K562 (cell line): ENCODE data around the gene EEA1. TPM values are rescaled to one million over a fixed set of nuclear protein-coding genes. Genes with fewer than 3 reads are reported as not detected.

Experiments used
- ATAC-seq: fragments of 200-7000 bp; cut with Tn5 transposase; 3 replicates; pipeline ENCODE4 v1.9.1; 2020; ENCODE audit warnings: moderate library complexity
- BruUV-seq: library from RNA; stranded (reverse); fragments of 400-500 nt; replicated peaks from 2 replicates; lab custom pipeline; 2021; lab: Mats Ljungman, UMichigan
- CTCF ChIA-PET: fragments of 300-600 bp; formaldehyde crosslinking; extraction: SDS; loops from one replicate; lab custom pipeline; 2021; ENCODE audit warnings: low intra/inter-chr PET ratio; lab: Yijun Ruan, JAX
- POLR2A ChIA-PET: fragments of 300-600, 350-650 bp; sonication (Branson Sonifier 250); formaldehyde crosslinking; extraction: SDS; loops from one replicate; lab custom pipeline; 2021; ENCODE audit warnings: antibody characterized with exemption, inconsistent platforms; lab: Yijun Ruan, JAX
- DNase-seq, 4 experiments: peaks; one replicate each; pipeline versions ENCODE4 v3.0.0 to v3.0.0-alpha.2; 2011 to 2018; ENCODE audit warnings: low spot score in 3 of 4, mixed read lengths in 3 of 4; ENCODE audit errors: extremely low read depth in 1 of 4
- FAIRE-seq: peaks from 2 replicates; lab custom pipeline; 2011; peaks lifted over from hg19 to GRCh38; lab: Jason Lieb, UNC
- H2AFZ ChIP-seq: 2 replicates; pipeline ENCODE4 v1.6.0; 2011; ENCODE audit warnings: low read depth, low read length, control low read depth, inconsistent platforms
- H3K27ac ChIP-seq: fragments of 200-600 bp; 3 replicates; pipeline ENCODE4 v1.8.0; 2011; ENCODE audit warnings: low read depth, mild to moderate bottlenecking, control low read depth, inconsistent platforms, low read length, moderate library complexity, mixed read lengths; ENCODE audit errors: extremely low read depth
- H3K27me3 ChIP-seq, 2 experiments: fragments of 300-600 bp in 1 of 2; 2 replicates in 1 of 2; 3 replicates in 1 of 2; pipeline versions ENCODE4 v1.6.0 to v1.8.0; 2011; ENCODE audit warnings: inconsistent platforms in 2 of 2, low read length in 2 of 2, mild to moderate bottlenecking in 1 of 2, mixed read lengths in 1 of 2, moderate library complexity in 1 of 2; ENCODE audit not compliant: control insufficient read depth in 2 of 2, insufficient read depth in 2 of 2
- H3K36me3 ChIP-seq: fragments of 300-600 bp; 3 replicates; pipeline ENCODE4 v1.8.0; 2011; ENCODE audit warnings: mild to moderate bottlenecking, low read length, inconsistent platforms; ENCODE audit not compliant: control insufficient read depth, insufficient read depth
- H3K4me1 ChIP-seq, 2 experiments: fragments of 200-600 bp in 1 of 2; replicated peaks in 1 of 2; 2 replicates in 1 of 2; 3 replicates in 1 of 2; pipeline versions ENCODE4 v1.5.1 to v1.8.0; 2011; ENCODE audit warnings: inconsistent platforms in 2 of 2, low read length in 2 of 2, mild to moderate bottlenecking in 1 of 2, mixed read lengths in 1 of 2, moderate library complexity in 1 of 2; ENCODE audit not compliant: control insufficient read depth in 2 of 2, insufficient read depth in 2 of 2
- H3K4me2 ChIP-seq: 2 replicates; pipeline ENCODE4 v1.6.1; 2011; ENCODE audit warnings: low read length, control low read depth, inconsistent platforms, mixed read lengths; ENCODE audit not compliant: insufficient read depth
- H3K4me3 ChIP-seq: fragments of 200-600 bp; sonication (generic), shearing (Covaris generic); 2 replicates; pipeline ENCODE4 v1.5.1; 2016; ENCODE audit warnings: control low read depth, inconsistent platforms
- H3K79me2 ChIP-seq: fragments of 200-600 bp; 3 replicates; pipeline ENCODE4 v1.8.0; 2011; ENCODE audit warnings: low read length, inconsistent platforms; ENCODE audit not compliant: control insufficient read depth, insufficient read depth
- H3K9ac ChIP-seq, 2 experiments: 2 replicates each; pipeline versions ENCODE4 v1.6.0 to v1.6.1; 2011; ENCODE audit warnings: low read depth in 2 of 2, low read length in 2 of 2, control low read depth in 1 of 2, inconsistent platforms in 1 of 2, mild to moderate bottlenecking in 1 of 2, mixed read lengths in 1 of 2; ENCODE audit not compliant: insufficient read depth in 1 of 2
- H3K9me1 ChIP-seq: one replicate; pipeline ENCODE4 v1.6.0; 2011; ENCODE audit warnings: inconsistent platforms, mild to moderate bottlenecking, low read length, moderate library complexity; ENCODE audit not compliant: control insufficient read depth, insufficient read depth
- H3K9me3 ChIP-seq: replicated peaks from 2 replicates; pipeline ENCODE4 v1.5.1; 2011; ENCODE audit warnings: low read depth, low read length, inconsistent platforms; ENCODE audit not compliant: control insufficient read depth, insufficient read depth
- H4K20me1 ChIP-seq: replicated peaks from 2 replicates; pipeline ENCODE4 v1.6.1; 2011; ENCODE audit warnings: low read length, inconsistent platforms, mixed read lengths; ENCODE audit not compliant: control insufficient read depth, insufficient read depth
- CCAR2 ChIP-seq: fragments of 200-400 bp; formaldehyde crosslinking; IDR thresholded peaks from 2 replicates; pipeline ENCODE4 v1.6.1; 2017; ENCODE audit warnings: mild to moderate bottlenecking, low read depth, low read length
- CREBBP ChIP-seq: IDR thresholded peaks from one replicate; pipeline ENCODE4 v1.6.1; 2012; ENCODE audit warnings: low read depth, mild to moderate bottlenecking, control low read depth, inconsistent platforms, low read length
- ELK3 ChIP-seq: fragments of 450-650 bp; formaldehyde crosslinking; IDR thresholded peaks from 2 replicates; pipeline ENCODE4 v1.4.0; 2020; ENCODE audit warnings: mild to moderate bottlenecking
- ERF ChIP-seq: fragments of 450-650 bp; formaldehyde crosslinking; IDR thresholded peaks from 2 replicates; pipeline ENCODE4 v1.4.0; 2020; ENCODE audit warnings: mild to moderate bottlenecking, mixed read lengths
- EWSR1 ChIP-seq: fragments of 450-650 bp; IDR thresholded peaks from 2 replicates; pipeline ENCODE4 v1.6.1; 2018; ENCODE audit warnings: borderline replicate concordance, mild to moderate bottlenecking, low read depth, moderate library complexity; ENCODE audit not compliant: partially characterized antibody
- IRF1 ChIP-seq: sonication (generic); formaldehyde crosslinking; IDR thresholded peaks from 2 replicates; pipeline ENCODE4 v1.8.0; 2022; ENCODE audit warnings: missing genetic modification reagents, mild to moderate bottlenecking, borderline replicate concordance
- MCM2 ChIP-seq: fragments of 450-650 bp; IDR thresholded peaks from 2 replicates; pipeline ENCODE4 v1.6.1; 2017; ENCODE audit warnings: low read depth, mild to moderate bottlenecking
- MCM7 ChIP-seq, 2 experiments: fragments of 450-650 bp; IDR thresholded peaks; 2 replicates each; pipeline ENCODE4 v1.6.1; 2016 to 2018
- PCBP2 ChIP-seq: fragments of 200-400 bp; formaldehyde crosslinking; IDR thresholded peaks from 2 replicates; pipeline ENCODE4 v1.6.1; 2018; ENCODE audit warnings: low read length, low read depth, mild to moderate bottlenecking, moderate library complexity; ENCODE audit not compliant: poor library complexity, severe bottlenecking
- PURB ChIP-seq: sonication (generic); formaldehyde crosslinking; IDR thresholded peaks from 2 replicates; pipeline ENCODE4 v1.9.0; 2021; ENCODE audit warnings: low read depth, mild to moderate bottlenecking, missing genetic modification reagents
- RB1 ChIP-seq: fragments of 450-650 bp; IDR thresholded peaks from 2 replicates; pipeline ENCODE4 v1.6.1; 2017; ENCODE audit warnings: low read depth, mild to moderate bottlenecking
- RBM15 ChIP-seq: fragments of 200-400 bp; formaldehyde crosslinking; IDR thresholded peaks from 2 replicates; pipeline ENCODE4 v1.6.1; 2018; ENCODE audit warnings: mild to moderate bottlenecking, low read length, moderate library complexity; ENCODE audit not compliant: insufficient read depth
- STAT5A ChIP-seq: IDR thresholded peaks from 2 replicates; pipeline ENCODE4 v1.6.1; 2012; ENCODE audit warnings: low read length, inconsistent platforms, borderline replicate concordance
- TAF15 ChIP-seq: fragments of 200-400 bp; formaldehyde crosslinking; IDR thresholded peaks from 2 replicates; pipeline ENCODE4 v1.6.1; 2017; ENCODE audit warnings: mild to moderate bottlenecking, low read depth, low read length, moderate library complexity
- TCF15 ChIP-seq: fragments of 250-450 bp; sonication (Bioruptor Pico); IDR thresholded peaks from 2 replicates; pipeline ENCODE4 v1.8.0; 2022; ENCODE audit warnings: moderate library complexity, mild to moderate bottlenecking, inconsistent platforms
- TRIM24 ChIP-seq, 2 experiments: fragments of 450-650 bp; IDR thresholded peaks; 2 replicates each; pipeline ENCODE4 v1.6.1; 2016
- ZNF133 ChIP-seq: fragments of 250-450 bp; sonication (Bioruptor Pico); IDR thresholded peaks from 2 replicates; pipeline ENCODE4 v1.4.0; 2020; ENCODE audit warnings: mild to moderate bottlenecking
- ZNF766 ChIP-seq: fragments of 200-800 bp; sonication (Bioruptor generic); conservative IDR thresholded peaks from 2 replicates; pipeline ENCODE4 v1.6.1; 2016; ENCODE audit warnings: missing genetic modification characterization, missing compliant biosample characterization
- WGBS: fragments of 100-300 bp; shearing (Covaris generic); methylation state at CpG from one replicate; pipeline ENCODE4 v1.1.6; 2016; ENCODE audit warnings: low coverage, mixed read lengths; ENCODE audit not compliant: insufficient coverage; ENCODE audit errors: missing lambda C conversion rate; 5-methylcytosine and 5-hydroxymethylcytosine counted together
- in situ Hi-C: fragments of 300-500 bp; cut with MboI; formaldehyde crosslinking; loops from 4 replicates; pipeline ENCODE4 v1.15.0; 2018; ENCODE audit warnings: inconsistent platforms, mixed read lengths
- intact Hi-C: fragments of 100-400 bp; cut with micrococcal nuclease; formaldehyde crosslinking; loops from 2 replicates; pipeline ENCODE4 v1.14.2; 2022
- polyA plus RNA-seq, 8 experiments: library from polyadenylated mRNA; depleted of rRNA in 4 of 8; stranded (reverse) in 5 of 8; unstranded in 3 of 8; fragments of >200 nt; fragmentation: Nextera tagmentation in 2 of 8; fragmentation: Illumina TruSeq in 1 of 8; extraction: Ambion mirVana in 2 of 8; extraction: Trizol in 1 of 8; gene quantifications; 2 replicates each; pipeline versions ENCODE4 v1.2.1 to v1.2.3, GENCODE V29; 2011 to 2014; ENCODE audit warnings: inconsistent platforms in 1 of 8, missing spikeins in 1 of 8
- total RNA-seq, 7 experiments: library from RNA; depleted of rRNA in 6 of 7; stranded (reverse); fragments of >200 nt in 6 of 7; fragmentation: Illumina TruSeq in 2 of 7; extraction: Trizol in 2 of 7; gene quantifications; 2 replicates each; pipeline versions ENCODE4 v1.2.1 to v1.2.3, GENCODE V29; 2011 to 2021; ENCODE audit warnings: low replicate concordance in 1 of 7
- TF ChIP-seq, protein P1 (sequence below): sonication (generic); formaldehyde crosslinking; IDR thresholded peaks from 2 replicates; pipeline ENCODE4 v1.5.0; 2020; ENCODE audit warnings: missing genetic modification reagents

Gene EEA1
- total and polyA plus RNA-seq, 9 of the 15 experiments (the other 6 are each of a cell fraction or from before 2014, with no cell fraction given): 3.5 to 17.1 (median 7.5) TPM

- Histone ChIP-seq H3K9me1 (no peaks in the 10 kb centered on the region), H3K4me1 (no peaks in the 10 kb centered on the region), H3K27ac (no peak overlapping the region), H3K27me3 (no peaks in the 10 kb centered on the region), H3K36me3 (peaks cover 47% of the 10 kb centered on the region; the same call in 2 of the 3 replicates), H3K4me3 (no peak overlapping the region), H3K9ac (no peak overlapping the region), H3K79me2 (no peaks in the 10 kb centered on the region), H3K4me2 (no peak overlapping the region), H2AFZ (no peak overlapping the region), H3K9me3 (no peaks in the 10 kb centered on the region), H4K20me1 (no peaks in the 10 kb centered on the region)
- CTCF ChIA-PET: no interaction called here
- FAIRE-seq (no peak), ATAC-seq (no peak), DNase-seq (no peak)
- in situ Hi-C loops: no loop called here
- TF ChIP-seq, protein P1, sequence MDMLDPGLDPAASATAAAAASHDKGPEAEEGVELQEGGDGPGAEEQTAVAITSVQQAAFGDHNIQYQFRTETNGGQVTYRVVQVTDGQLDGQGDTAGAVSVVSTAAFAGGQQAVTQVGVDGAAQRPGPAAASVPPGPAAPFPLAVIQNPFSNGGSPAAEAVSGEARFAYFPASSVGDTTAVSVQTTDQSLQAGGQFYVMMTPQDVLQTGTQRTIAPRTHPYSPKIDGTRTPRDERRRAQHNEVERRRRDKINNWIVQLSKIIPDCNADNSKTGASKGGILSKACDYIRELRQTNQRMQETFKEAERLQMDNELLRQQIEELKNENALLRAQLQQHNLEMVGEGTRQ (CRISPR knock-in tag): no peak
- no peak for TF ChIP-seq IRF1 (CRISPR knock-in tag)
- no peak for TF ChIP-seq ZNF766 (CRISPR knock-in tag)
- TF ChIP-seq ELK3 (CRISPR knock-in tag): no peak
- TF ChIP-seq TAF15: no peak
- no peak for TF ChIP-seq RBM15
- TF ChIP-seq MCM2: no peak
- TF ChIP-seq TRIM24 (IDR thresholded peaks at IDR 0.05): no peak
- TF ChIP-seq CCAR2: no peak
- no peak for TF ChIP-seq ZNF133 (CRISPR knock-in tag)
- no peak for TF ChIP-seq RB1
- TF ChIP-seq TCF15 (CRISPR knock-in tag): no peak
- TF ChIP-seq MCM7 (IDR thresholded peaks at IDR 0.05): no peak
- no peak for TF ChIP-seq PCBP2
- no peak for TF ChIP-seq EWSR1
- TF ChIP-seq STAT5A: no peak
- TF ChIP-seq PURB (CRISPR knock-in tag): no peak
- TF ChIP-seq ERF: no peak
- TF ChIP-seq CREBBP: no peak
- BruUV-seq: no TSS peak
- WGBS: 100% methylated on average over 1 of the region's 1 CpG
- POLR2A ChIA-PET: no interaction called here
- intact Hi-C loops: no loop called here
Measured at GRCh38 chr12:92803903-92804302, 125.2 kb downstream of the EEA1 start.
